Muscle layer of colon (tissue), 2 donors: ENCODE measurements around the gene CLMN.

ENCODE experiments used
- H3K27ac ChIP-seq: one replicate; pipeline ENCODE4 v1.7.0; 2013; ENCODE audit warnings: low read depth, mild to moderate bottlenecking, low read length, moderate library complexity
- H3K27me3 ChIP-seq, 2 donors: one replicate each; pipeline ENCODE4 v1.7.0; 2013; ENCODE audit warnings: low read length in 2 of 2, mild to moderate bottlenecking in 2 of 2; ENCODE audit not compliant: insufficient read depth in 2 of 2, control insufficient read depth in 1 of 2
- H3K36me3 ChIP-seq: one replicate; pipeline ENCODE4 v1.7.0; 2013; ENCODE audit warnings: mild to moderate bottlenecking, low read length; ENCODE audit not compliant: insufficient read depth
- H3K4me1 ChIP-seq: one replicate; pipeline ENCODE4 v1.7.0; 2013; ENCODE audit warnings: mild to moderate bottlenecking, low read length; ENCODE audit not compliant: insufficient read depth
- H3K4me3 ChIP-seq, 2 donors: one replicate each; pipeline ENCODE4 v1.7.0; 2013; ENCODE audit warnings: low read length in 2 of 2, low read depth in 1 of 2, mild to moderate bottlenecking in 1 of 2, moderate library complexity in 1 of 2
- H3K9ac ChIP-seq: one replicate; pipeline ENCODE4 v1.7.0; 2013; ENCODE audit warnings: low read length
- H3K9me3 ChIP-seq: one replicate; pipeline ENCODE4 v1.7.0; 2013; ENCODE audit warnings: mild to moderate bottlenecking, low read length
- donor health status: abdominal sarcoma.
- donor health status: Adenocarcinoma of cecum.

Gene CLMN

DNA sequence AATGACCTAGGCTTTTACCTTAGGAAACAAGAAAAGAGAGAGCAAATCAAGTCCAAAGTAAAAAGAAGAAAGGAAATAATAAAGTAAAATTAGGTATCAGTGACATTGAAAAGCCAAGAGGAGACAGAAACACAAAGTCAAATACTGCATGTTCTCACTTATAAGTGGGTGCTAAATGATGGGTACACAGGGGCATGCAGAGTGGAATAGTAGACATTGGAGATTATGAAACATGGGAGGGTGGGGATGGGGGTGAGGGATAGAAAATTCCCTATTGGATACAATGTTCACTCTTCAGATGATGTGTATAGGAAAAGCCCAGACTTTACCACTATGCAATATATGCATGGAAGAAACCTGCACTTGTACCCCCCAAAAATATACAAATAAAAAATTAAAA is 35.1 kb upstream of the CLMN start:
- H3K4me3 ChIP-seq: no peak overlapping the region
- no peak overlapping the region for H3K27ac ChIP-seq
- no peaks in the 10 kb centered on the region for H3K9me3 ChIP-seq
- no peaks in the 10 kb centered on the region for H3K4me1 ChIP-seq
- H3K36me3 ChIP-seq: no peaks in the 10 kb centered on the region
- no peak overlapping the region for H3K9ac ChIP-seq
- no peaks in the 10 kb centered on the region for H3K27me3 ChIP-seq

DNA sequence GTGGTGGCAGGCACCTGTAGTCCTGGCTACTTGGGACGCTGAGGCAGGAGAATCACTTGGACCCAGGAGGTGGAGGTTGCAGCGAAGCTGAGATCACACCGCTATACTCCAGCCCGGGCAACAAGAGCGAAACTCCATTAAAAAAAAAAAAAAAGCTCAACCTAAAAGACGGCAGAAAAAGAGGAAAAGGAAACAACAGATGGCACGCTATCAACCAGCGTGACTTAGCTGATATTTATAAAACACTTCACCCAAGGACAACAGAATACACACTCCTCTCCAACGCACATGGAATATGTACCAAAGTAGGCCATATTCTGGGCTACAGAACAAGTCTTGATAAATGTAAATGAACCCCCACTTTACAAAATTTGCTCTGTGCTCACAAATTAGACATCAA is 34.0 kb upstream of the CLMN start:
- no peaks in the 10 kb centered on the region for H3K27me3 ChIP-seq
- H3K4me1 ChIP-seq: no peaks in the 10 kb centered on the region
- no peak overlapping the region for H3K27ac ChIP-seq
- no peaks in the 10 kb centered on the region for H3K9me3 ChIP-seq
- H3K9ac ChIP-seq: no peak overlapping the region
- no peak overlapping the region for H3K4me3 ChIP-seq
- no peaks in the 10 kb centered on the region for H3K36me3 ChIP-seq

DNA sequence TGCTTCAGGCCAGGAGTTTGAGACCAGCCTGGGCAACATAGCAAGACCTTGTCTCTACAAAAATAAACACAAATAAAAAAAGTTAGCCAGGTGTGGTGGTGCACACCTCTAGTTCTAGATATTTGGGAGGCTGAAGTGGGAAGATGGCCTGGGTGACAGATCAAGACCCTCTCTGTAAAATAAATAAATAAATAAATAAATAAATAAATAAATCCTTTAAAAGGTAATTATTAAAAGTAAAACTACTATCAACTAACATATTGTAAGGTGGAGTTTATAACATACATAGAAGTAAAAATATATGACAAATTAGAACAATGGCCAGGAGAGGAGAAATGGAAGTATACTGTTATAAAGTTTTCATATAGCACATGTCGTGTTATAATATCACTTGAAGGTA is 33.3 kb upstream of the CLMN start:
- no peak overlapping the region for H3K27ac ChIP-seq
- H3K4me3 ChIP-seq: no peak overlapping the region
- no peak overlapping the region for H3K9ac ChIP-seq
- no peaks in the 10 kb centered on the region for H3K27me3 ChIP-seq
- no peaks in the 10 kb centered on the region for H3K4me1 ChIP-seq
- H3K36me3 ChIP-seq: no peaks in the 10 kb centered on the region
- no peaks in the 10 kb centered on the region for H3K9me3 ChIP-seq

DNA sequence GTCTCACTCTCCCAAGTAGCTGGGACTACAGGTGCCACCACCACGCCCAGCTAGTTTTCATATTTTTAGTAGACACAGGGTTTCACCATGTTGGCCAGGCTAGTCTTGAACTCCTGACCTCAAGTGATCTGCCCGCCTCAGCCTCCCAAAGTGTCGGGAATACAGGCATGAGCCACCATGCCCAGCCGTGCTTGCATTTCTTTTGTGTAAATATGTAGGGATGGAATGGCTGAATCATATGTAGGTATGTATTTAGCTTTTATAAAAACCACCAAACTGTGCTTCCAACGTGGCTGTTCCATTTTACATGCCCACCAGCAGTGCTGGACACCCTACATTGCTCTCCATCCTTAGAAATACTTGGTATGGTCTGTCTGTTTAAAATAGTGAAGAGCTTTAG is 32.8 kb upstream of the CLMN start:
- H3K4me1 ChIP-seq: no peaks in the 10 kb centered on the region
- H3K9ac ChIP-seq: no peak overlapping the region
- no peaks in the 10 kb centered on the region for H3K36me3 ChIP-seq
- no peak overlapping the region for H3K27ac ChIP-seq
- no peaks in the 10 kb centered on the region for H3K27me3 ChIP-seq
- no peaks in the 10 kb centered on the region for H3K9me3 ChIP-seq
- no peak overlapping the region for H3K4me3 ChIP-seq

DNA sequence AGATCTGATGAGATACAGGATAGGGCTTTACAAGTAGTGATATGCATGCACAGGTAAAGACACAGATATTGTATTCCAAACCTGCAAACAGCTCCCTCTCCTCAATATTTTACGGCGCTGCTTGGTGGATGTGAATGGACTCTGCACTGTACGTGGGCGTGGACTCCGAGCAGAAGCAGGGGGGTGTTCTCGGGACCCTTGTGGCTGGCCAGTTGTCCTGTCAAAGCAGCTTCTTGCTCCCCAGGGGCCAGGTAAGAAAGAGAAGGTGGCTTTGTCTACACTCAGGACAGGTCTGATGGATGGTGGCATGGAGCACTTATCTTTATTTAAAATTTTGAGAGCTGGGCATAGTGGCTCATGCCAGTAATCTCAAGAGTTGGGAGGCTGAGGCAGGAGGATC is 29.5 kb upstream of the CLMN start:
- Histone ChIP-seq H3K4me3 (no peak overlapping the region), H3K4me1 (no peaks in the 10 kb centered on the region), H3K27ac (no peak overlapping the region), H3K27me3 (no peaks in the 10 kb centered on the region), H3K9ac (no peak overlapping the region), H3K9me3 (no peaks in the 10 kb centered on the region), H3K36me3 (no peaks in the 10 kb centered on the region)

GRCh38 chr14:95348395-95349080 is 28.8 kb upstream of the CLMN start:
- Histone ChIP-seq H3K9ac (no peak overlapping the region), H3K9me3 (no peaks in the 10 kb centered on the region), H3K4me1 (no peaks in the 10 kb centered on the region), H3K27me3 (no peaks in the 10 kb centered on the region), H3K36me3 (no peaks in the 10 kb centered on the region), H3K4me3 (no peak overlapping the region), H3K27ac (no peak overlapping the region)

GRCh38 chr14:95346820-95347219 is 27.1 kb upstream of the CLMN start:
- Histone ChIP-seq H3K27ac (no peak overlapping the region), H3K36me3 (no peaks in the 10 kb centered on the region), H3K4me1 (no peaks in the 10 kb centered on the region), H3K4me3 (no peak overlapping the region), H3K9ac (no peak overlapping the region), H3K9me3 (no peaks in the 10 kb centered on the region), H3K27me3 (no peaks in the 10 kb centered on the region)

GRCh38 chr14:95346266-95346665 is 26.6 kb upstream of the CLMN start:
- H3K9me3 ChIP-seq: no peaks in the 10 kb centered on the region
- H3K4me1 ChIP-seq: no peaks in the 10 kb centered on the region
- H3K9ac ChIP-seq: no peak overlapping the region
- no peak overlapping the region for H3K4me3 ChIP-seq
- H3K27ac ChIP-seq: no peak overlapping the region
- H3K36me3 ChIP-seq: no peaks in the 10 kb centered on the region
- H3K27me3 ChIP-seq: no peaks in the 10 kb centered on the region

- no peak overlapping the region for H3K27ac ChIP-seq
- no peaks in the 10 kb centered on the region for H3K36me3 ChIP-seq
- no peak overlapping the region for H3K9ac ChIP-seq
- no peaks in the 10 kb centered on the region for H3K27me3 ChIP-seq
- H3K4me1 ChIP-seq: no peaks in the 10 kb centered on the region
- no peaks in the 10 kb centered on the region for H3K9me3 ChIP-seq
- no peak overlapping the region for H3K4me3 ChIP-seq
Observed at GRCh38 chr14:95345032-95345431, 25.3 kb upstream of the CLMN start.

GRCh38 chr14:95344536-95344935 is 24.8 kb upstream of the CLMN start:
- Histone ChIP-seq H3K9ac (no peak overlapping the region), H3K27ac (no peak overlapping the region), H3K4me1 (no peaks in the 10 kb centered on the region), H3K27me3 (no peaks in the 10 kb centered on the region), H3K36me3 (no peaks in the 10 kb centered on the region), H3K4me3 (no peak overlapping the region), H3K9me3 (no peaks in the 10 kb centered on the region)

- no peak overlapping the region for H3K4me3 ChIP-seq
- H3K9me3 ChIP-seq: no peaks in the 10 kb centered on the region
- H3K4me1 ChIP-seq: no peaks in the 10 kb centered on the region
- H3K27me3 ChIP-seq: no peaks in the 10 kb centered on the region
- no peaks in the 10 kb centered on the region for H3K36me3 ChIP-seq
- no peak overlapping the region for H3K9ac ChIP-seq
- no peak overlapping the region for H3K27ac ChIP-seq
Observed at GRCh38 chr14:95341564-95341963, 21.9 kb upstream of the CLMN start.

- no peaks in the 10 kb centered on the region for H3K4me1 ChIP-seq
- no peak overlapping the region for H3K4me3 ChIP-seq
- no peak overlapping the region for H3K27ac ChIP-seq
- H3K36me3 ChIP-seq: no peaks in the 10 kb centered on the region
- H3K9ac ChIP-seq: no peak overlapping the region
- H3K27me3 ChIP-seq: no peaks in the 10 kb centered on the region
- no peaks in the 10 kb centered on the region for H3K9me3 ChIP-seq
Observed at GRCh38 chr14:95341115-95341514, 21.4 kb upstream of the CLMN start.
